Mesenchymal stem cell (in vitro differentiated cells and primary cell): Measurements from ENCODE around the gene EXOC6.

Source experiments
- DNase-seq: peaks from one replicate; pipeline ENCODE4 v3.0.0-alpha.2; 2013
- H2AFZ ChIP-seq: one replicate; pipeline ENCODE4 v1.6.1; 2013; ENCODE audit warnings: low read depth, mild to moderate bottlenecking, control low read depth, inconsistent platforms, low read length, moderate library complexity
- H2AK5ac ChIP-seq: 2 replicates; pipeline ENCODE4 v1.6.1; 2013; ENCODE audit warnings: low read length, moderate library complexity, mild to moderate bottlenecking, inconsistent platforms; ENCODE audit not compliant: severe bottlenecking
- H2BK120ac ChIP-seq: one replicate; pipeline ENCODE4 v1.6.1; 2013; ENCODE audit warnings: low read depth, mild to moderate bottlenecking, inconsistent platforms, low read length, moderate library complexity
- H2BK12ac ChIP-seq, 2 experiments: one replicate each; pipeline ENCODE4 v1.6.1; 2013; ENCODE audit warnings: inconsistent platforms in 2 of 2, low read length in 2 of 2, mild to moderate bottlenecking in 2 of 2, moderate library complexity in 2 of 2, control low read depth in 1 of 2
- H2BK15ac ChIP-seq: one replicate; pipeline ENCODE4 v1.6.1; 2013; ENCODE audit warnings: mild to moderate bottlenecking, low read depth, inconsistent platforms; ENCODE audit not compliant: poor library complexity, severe bottlenecking
- H2BK5ac ChIP-seq: 2 replicates; pipeline ENCODE4 v1.6.1; 2013; ENCODE audit warnings: low read depth, mild to moderate bottlenecking, low read length, control low read depth, inconsistent platforms; ENCODE audit not compliant: poor library complexity, severe bottlenecking
- H3K14ac ChIP-seq, 2 experiments: one replicate each; pipeline ENCODE4 v1.6.1; 2013; ENCODE audit warnings: inconsistent platforms in 2 of 2, low read length in 2 of 2, control low read depth in 1 of 2, mild to moderate bottlenecking in 1 of 2, moderate library complexity in 1 of 2
- H3K18ac ChIP-seq, 2 experiments: one replicate each; pipeline ENCODE4 v1.6.1; 2013; ENCODE audit warnings: inconsistent platforms in 2 of 2, low read length in 2 of 2, control low read depth in 1 of 2, low read depth in 1 of 2, mild to moderate bottlenecking in 1 of 2
- H3K23ac ChIP-seq, 2 experiments: one replicate each; pipeline ENCODE4 v1.6.1; 2013; ENCODE audit warnings: inconsistent platforms in 2 of 2, low read length in 2 of 2, mild to moderate bottlenecking in 2 of 2, moderate library complexity in 2 of 2, control low read depth in 1 of 2
- H3K27ac ChIP-seq: 2 replicates; pipeline ENCODE4 v1.5.1; 2013; ENCODE audit warnings: mild to moderate bottlenecking, moderate library complexity, low read length, control low read depth, inconsistent platforms; ENCODE audit not compliant: poor library complexity, severe bottlenecking
- H3K27me3 ChIP-seq, 2 experiments: 2 replicates each; pipeline versions ENCODE4 v1.6.1 to v1.7.0; 2013; ENCODE audit warnings: low read length in 2 of 2, mild to moderate bottlenecking in 2 of 2, moderate library complexity in 2 of 2, control low read depth in 1 of 2, inconsistent platforms in 1 of 2; ENCODE audit not compliant: control insufficient read depth in 1 of 2, insufficient read depth in 1 of 2
- H3K36me3 ChIP-seq, 2 experiments: 2 replicates each; pipeline versions ENCODE4 v1.6.1 to v1.7.0; 2013; ENCODE audit warnings: low read length in 2 of 2, control low read depth in 1 of 2, inconsistent platforms in 1 of 2, low read depth in 1 of 2, mild to moderate bottlenecking in 1 of 2; ENCODE audit not compliant: insufficient read depth in 2 of 2, control insufficient read depth in 1 of 2
- H3K4ac ChIP-seq, 2 experiments: one replicate each; pipeline ENCODE4 v1.6.1; 2013; ENCODE audit warnings: inconsistent platforms in 2 of 2, low read length in 2 of 2, mild to moderate bottlenecking in 2 of 2, moderate library complexity in 2 of 2, control low read depth in 1 of 2, low read depth in 1 of 2
- H3K4me1 ChIP-seq: 2 replicates; pipeline ENCODE4 v1.6.1; 2013; ENCODE audit warnings: low read depth, low read length, control low read depth; ENCODE audit not compliant: control insufficient read depth, insufficient read depth
- H3K4me2 ChIP-seq: 2 replicates; pipeline ENCODE4 v1.6.1; 2013; ENCODE audit warnings: low read length, mild to moderate bottlenecking, inconsistent platforms; ENCODE audit not compliant: poor library complexity, severe bottlenecking
- H3K4me3 ChIP-seq, 2 experiments: 2 replicates each; pipeline versions ENCODE4 v1.5.1 to v1.7.0; 2013; ENCODE audit warnings: low read length in 2 of 2, mild to moderate bottlenecking in 2 of 2, control low read depth in 1 of 2, low read depth in 1 of 2; ENCODE audit not compliant: insufficient read depth in 1 of 2
- H3K79me1 ChIP-seq: replicated peaks from 2 replicates; pipeline ENCODE4 v1.6.1; 2013; ENCODE audit warnings: mild to moderate bottlenecking, control low read depth, low read length, inconsistent platforms; ENCODE audit not compliant: poor library complexity, severe bottlenecking
- H3K9ac ChIP-seq: 2 replicates; pipeline ENCODE4 v1.7.0; 2013; ENCODE audit warnings: mild to moderate bottlenecking, low read length, moderate library complexity
- H3K9me3 ChIP-seq: 2 replicates; pipeline ENCODE4 v1.7.0; 2013; ENCODE audit warnings: mild to moderate bottlenecking, low read length; ENCODE audit not compliant: control insufficient read depth
- H4K8ac ChIP-seq: one replicate; pipeline ENCODE4 v1.6.1; 2013; ENCODE audit warnings: inconsistent platforms, mild to moderate bottlenecking, low read length, moderate library complexity
- H4K91ac ChIP-seq: one replicate; pipeline ENCODE4 v1.6.1; 2013; ENCODE audit warnings: mild to moderate bottlenecking, low read length, inconsistent platforms
- WGBS: methylation state at CpG from one replicate; pipeline ENCODE4 v1.1.7; 2013; ENCODE audit warnings: mixed read lengths; 5-methylcytosine and 5-hydroxymethylcytosine counted together

Gene EXOC6

GRCh38 chr10:92813979-92814378, 34.3 kb upstream of the EXOC6 start:
- 90% methylated on average over 3 of the region's 4 CpGs for WGBS
- Histone ChIP-seq H2BK12ac (no peak overlapping the region), H3K9ac (no peak overlapping the region), H3K36me3 (no peaks in the 10 kb centered on the region), H3K23ac (no peak overlapping the region), H2BK15ac (no peak overlapping the region), H4K8ac (no peak overlapping the region), H4K91ac (no peak overlapping the region), H3K4me3 (no peak overlapping the region), H3K14ac (no peak overlapping the region), H2BK5ac (no peak overlapping the region), H3K4me1 (no peaks in the 10 kb centered on the region), H2AK5ac (no peak overlapping the region), H3K9me3 (no peaks in the 10 kb centered on the region), H3K4me2 (no peak overlapping the region), H3K4ac (no peak overlapping the region), H3K27ac (no peak overlapping the region), H3K79me1 (no peaks in the 10 kb centered on the region), H3K18ac (no peak overlapping the region), H3K27me3 (peaks cover 17 to 40% of the 10 kb centered on the region in 2 experiments), H2BK120ac (no peak overlapping the region), H2AFZ (no peak overlapping the region)
- DNase-seq: no peak

GRCh38 chr10:92814790-92815189, 33.5 kb upstream of the EXOC6 start:
- Histone ChIP-seq H3K79me1 (no peaks in the 10 kb centered on the region), H3K9me3 (no peaks in the 10 kb centered on the region)

GRCh38 chr10:92816091-92816531, 32.2 kb upstream of the EXOC6 start:
- DNase-seq: peak; percentile 24
- H3K4ac ChIP-seq: no peak overlapping the region

More at GRCh38 chr10:92814790-92815189, 33.5 kb upstream of the EXOC6 start:
- Histone ChIP-seq H3K14ac (no peak overlapping the region), H2AFZ (no peak overlapping the region), H2AK5ac (no peak overlapping the region), H3K4me3 (no peak overlapping the region), H3K18ac (peak overlapping the region in 1 of 2 experiments; percentile 80), H4K91ac (peak overlapping the region; percentile 60), H3K4me2 (no peak overlapping the region), H2BK12ac (peak overlapping the region in 1 of 2 experiments; percentile 69), H3K23ac (no peak overlapping the region), H3K4me1 (no peaks in the 10 kb centered on the region), H3K4ac (no peak overlapping the region), H3K27ac (no peak overlapping the region), H2BK5ac (no peak overlapping the region), H3K27me3 (peaks cover 16 to 37% of the 10 kb centered on the region in 2 experiments), H3K36me3 (no peaks in the 10 kb centered on the region), H4K8ac (no peak overlapping the region), H2BK15ac (no peak overlapping the region), H3K9ac (no peak overlapping the region), H2BK120ac (no peak overlapping the region)
- 100% methylated on average over 2 of the region's 2 CpGs for WGBS
- no peak for DNase-seq

GRCh38 chr10:92822060-92822634, 26.2 kb upstream of the EXOC6 start:
- Histone ChIP-seq H3K14ac (no peak overlapping the region), H3K4me1 (no peaks in the 10 kb centered on the region), H3K23ac (no peak overlapping the region), H3K18ac (no peak overlapping the region), H2AFZ (no peak overlapping the region), H3K36me3 (no peaks in the 10 kb centered on the region), H3K4me2 (no peak overlapping the region), H2BK12ac (no peak overlapping the region), H4K91ac (no peak overlapping the region), H3K27ac (no peak overlapping the region), H3K79me1 (no peaks in the 10 kb centered on the region), H3K9ac (peak overlapping the region; percentile 64), H2AK5ac (no peak overlapping the region), H2BK120ac (no peak overlapping the region), H2BK5ac (no peak overlapping the region), H2BK15ac (no peak overlapping the region), H3K4ac (no peak overlapping the region), H4K8ac (no peak overlapping the region), H3K27me3 (no peaks in the 10 kb centered on the region), H3K4me3 (no peak overlapping the region), H3K9me3 (no peaks in the 10 kb centered on the region)
- DNase-seq: peak; percentile 88
- WGBS: 2% methylated on average over 3 of the region's 6 CpGs

More at GRCh38 chr10:92816091-92816531, 32.2 kb upstream of the EXOC6 start:
- Histone ChIP-seq H3K4me3 (no peak overlapping the region), H3K79me1 (no peaks in the 10 kb centered on the region), H2AFZ (no peak overlapping the region), H3K23ac (no peak overlapping the region), H2BK120ac (no peak overlapping the region), H3K18ac (no peak overlapping the region), H3K27me3 (peaks cover 10 to 28% of the 10 kb centered on the region in 2 experiments), H2BK15ac (no peak overlapping the region), H2AK5ac (no peak overlapping the region), H3K4me2 (no peak overlapping the region), H3K36me3 (no peaks in the 10 kb centered on the region), H2BK5ac (no peak overlapping the region), H3K14ac (no peak overlapping the region), H3K9me3 (no peaks in the 10 kb centered on the region), H4K91ac (no peak overlapping the region), H2BK12ac (no peak overlapping the region), H3K27ac (no peak overlapping the region), H3K4me1 (no peaks in the 10 kb centered on the region), H3K9ac (no peak overlapping the region), H4K8ac (no peak overlapping the region)
- 40% methylated on average over 1 of the region's 1 CpG for WGBS
